ENCODE measurements around the gene TMIE. TPM values are rescaled to one million over a fixed set of nuclear protein-coding genes. Genes with fewer than 3 reads are reported as not detected.

The TMIE gene
- total RNA-seq, 2 experiments from 2014 or later: 1.5 to 1.6 TPM

DNA sequence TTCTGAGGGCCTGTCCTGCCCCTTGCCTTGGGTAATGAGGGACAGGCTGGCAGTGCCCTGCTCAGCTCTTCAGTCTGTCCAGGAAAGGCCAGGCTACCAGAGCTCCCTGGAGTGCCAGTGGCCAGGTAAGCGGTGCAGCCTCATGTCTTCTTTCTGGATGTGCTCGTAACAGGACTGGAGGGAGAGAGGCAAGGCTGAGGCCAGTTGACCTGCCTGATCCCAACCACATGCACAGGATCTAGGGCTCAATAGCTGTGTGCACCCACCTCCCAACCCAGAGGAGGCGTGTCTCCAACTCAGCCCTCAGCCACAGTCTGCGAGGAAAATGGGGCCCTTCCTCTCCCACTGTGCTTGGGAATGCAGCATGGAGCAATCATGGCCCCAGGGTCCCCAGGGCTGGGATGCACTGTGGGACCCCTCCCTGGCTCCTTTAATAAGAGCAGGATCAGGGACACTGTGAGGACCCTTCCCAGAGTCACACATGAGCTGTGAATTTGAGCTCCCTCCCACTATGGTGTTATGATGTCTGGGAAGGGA, 30.2 kb upstream of the TMIE start:
- ATAC-seq (no peak), DNase-seq (no peak)
- Mint-ChIP-seq H3K4me1 (no peaks in the 10 kb centered on the region), H3K27me3 (no peaks in the 10 kb centered on the region), H3K9me3 (ENCODE audit: low read depth) (no peaks in the 10 kb centered on the region), H3K4me3 (no peak overlapping the region), H3K27ac (no peak overlapping the region), H3K36me3 (ENCODE audit: low read depth) (peaks cover 2% of the 10 kb centered on the region)
- ChIA-PET POLR2A (interaction anchor here (0.6 kb wide), 1 partner anchor 227 kb away, joined by 3 read pairs; no protein-coding TSS in a partner anchor), CTCF (no interaction called here)
- intact Hi-C loops (cut with DNase I, micrococcal nuclease): no loop called here

DNA sequence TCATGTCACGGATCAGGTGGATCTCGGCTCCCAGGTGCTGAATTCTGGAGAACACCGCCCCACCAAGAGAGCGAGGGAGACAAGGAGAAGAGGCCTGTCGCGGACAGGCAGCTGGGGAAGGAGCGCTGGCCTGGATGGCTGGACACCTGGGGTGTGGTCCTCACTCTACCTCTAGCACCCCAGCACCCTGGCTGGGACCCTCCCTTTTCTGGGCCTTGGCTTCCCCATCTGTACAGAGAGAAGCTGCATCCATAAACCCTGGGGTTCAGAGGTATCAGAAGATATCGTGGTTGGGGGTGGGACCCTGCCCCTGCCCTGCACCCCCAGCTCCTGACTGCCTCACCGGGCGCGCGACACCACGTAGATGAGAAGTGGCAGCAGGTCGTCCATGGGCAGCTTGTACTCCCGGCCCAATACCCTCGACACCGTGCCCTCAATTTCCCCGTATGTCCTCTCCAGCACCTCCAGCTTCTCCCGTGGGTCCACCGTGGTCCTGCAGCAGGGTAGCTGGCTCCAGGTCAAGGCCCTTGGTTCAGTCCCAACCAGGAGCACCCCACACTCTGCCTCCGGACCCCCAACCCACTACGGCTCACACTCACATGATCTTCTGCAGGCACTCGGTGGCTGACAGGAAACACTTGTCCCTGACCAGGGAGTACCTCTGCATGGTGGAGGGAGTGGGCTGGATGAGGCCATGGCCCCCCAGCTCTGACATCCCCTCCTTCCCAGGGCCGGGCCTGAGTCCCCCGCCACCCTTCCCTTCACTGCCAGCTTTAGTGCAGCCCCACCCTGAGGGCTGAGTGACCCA, 29.4 kb upstream of the TMIE start:
- no peaks in the 10 kb centered on the region for H3K4me1 Mint-ChIP-seq
- ATAC-seq (no peak), DNase-seq (no peak)
- POLR2A ChIA-PET: no interaction called here
- H3K36me3 Mint-ChIP-seq (ENCODE audit: low read depth): peaks cover 2% of the 10 kb centered on the region
- H3K27me3 Mint-ChIP-seq: no peaks in the 10 kb centered on the region
- intact Hi-C loops (cut with DNase I, micrococcal nuclease): no loop called here
- no peak overlapping the region for H3K4me3 Mint-ChIP-seq
- no peaks in the 10 kb centered on the region for H3K9me3 Mint-ChIP-seq (ENCODE audit: low read depth)
- CTCF ChIA-PET: interaction anchor here (0.6 kb wide), 1 partner anchor 149 kb away, joined by 3 read pairs; no protein-coding TSS in a partner anchor
- H3K27ac Mint-ChIP-seq: no peak overlapping the region

DNA sequence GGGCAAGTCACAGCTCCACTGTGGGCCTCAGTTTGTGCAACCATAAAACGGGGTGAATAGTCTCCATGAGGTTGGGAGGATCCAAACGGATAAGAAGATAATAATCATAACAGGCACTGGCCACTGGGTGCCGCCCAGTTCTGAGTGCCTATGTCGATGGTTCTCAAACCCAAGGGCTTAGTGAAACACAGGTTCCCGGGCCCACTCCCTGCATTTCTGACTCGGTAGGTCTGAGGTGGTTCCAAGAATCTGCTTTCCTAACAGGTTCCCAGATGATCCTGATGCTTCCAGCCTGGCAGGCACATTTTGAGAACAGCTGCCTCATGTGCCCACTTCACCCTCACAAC, 28.9 kb upstream of the TMIE start:
- Mint-ChIP-seq H3K27me3 (no peaks in the 10 kb centered on the region), H3K9me3 (ENCODE audit: low read depth) (no peaks in the 10 kb centered on the region), H3K4me1 (no peaks in the 10 kb centered on the region), H3K36me3 (ENCODE audit: low read depth) (peaks cover 2% of the 10 kb centered on the region), H3K27ac (no peak overlapping the region), H3K4me3 (no peak overlapping the region)
- ATAC-seq (no peak), DNase-seq (peak; percentile 2)
- intact Hi-C loops (cut with DNase I, micrococcal nuclease): no loop called here
- ChIA-PET CTCF (interaction anchor here (0.6 to 1.0 kb wide), 2 partner anchors 42 to 149 kb away, joined by 3 to 4 read pairs; no protein-coding TSS in a partner anchor), POLR2A (no interaction called here)

DNA sequence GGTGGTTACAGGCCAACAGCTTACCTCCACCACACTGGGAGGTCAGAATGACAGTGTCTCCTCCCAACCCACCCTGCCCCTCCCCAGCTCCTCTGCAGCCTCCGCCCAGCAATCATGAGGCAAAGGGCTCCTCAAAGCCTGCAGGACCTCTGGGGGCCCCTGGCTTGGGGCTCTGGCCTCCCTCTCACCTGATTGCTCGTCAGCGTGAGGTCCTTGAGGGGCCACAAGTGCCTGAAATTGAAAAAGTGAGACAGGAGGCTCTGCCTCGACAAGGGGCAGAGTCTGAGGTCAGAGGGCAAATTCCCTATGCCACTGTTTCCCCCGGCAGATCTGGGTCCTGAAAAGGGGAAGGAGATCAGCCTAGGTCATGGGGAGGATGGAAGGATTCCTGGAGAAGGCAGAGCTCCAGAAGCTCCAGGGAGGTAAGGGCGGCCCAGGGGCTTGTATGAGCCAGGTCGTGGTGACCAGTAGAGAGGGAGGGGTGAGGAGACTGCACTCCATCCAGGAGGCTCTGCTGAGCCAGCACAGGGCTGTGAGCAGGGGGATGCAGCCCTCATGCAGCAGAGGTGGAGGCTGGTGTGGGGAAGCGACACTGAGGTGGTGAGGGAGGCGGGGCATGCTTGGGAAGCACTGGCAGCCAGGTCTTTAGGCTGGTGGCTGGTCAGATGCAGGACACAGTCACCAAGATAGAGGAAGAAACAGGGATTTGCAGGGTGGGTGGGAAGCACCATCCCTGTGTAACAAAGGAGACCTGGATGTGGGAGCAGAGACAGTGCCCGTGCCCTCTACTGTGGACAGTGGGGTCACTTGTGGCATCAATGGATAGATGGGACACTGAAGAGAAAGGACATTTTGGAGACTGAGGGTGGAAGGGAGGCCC, 27.8 kb upstream of the TMIE start:
- Mint-ChIP-seq H3K9me3 (ENCODE audit: low read depth) (no peaks in the 10 kb centered on the region), H3K27me3 (no peaks in the 10 kb centered on the region), H3K27ac (no peak overlapping the region), H3K36me3 (ENCODE audit: low read depth) (peaks cover 2% of the 10 kb centered on the region), H3K4me1 (no peaks in the 10 kb centered on the region), H3K4me3 (no peak overlapping the region)
- CTCF ChIA-PET: interaction anchor here (0.8 to 1.0 kb wide), 2 partner anchors 43 to 317 kb away, joined by 3 to 4 read pairs; no protein-coding TSS in a partner anchor
- DNase-seq (peak; percentile 2), ATAC-seq (no peak)
- intact Hi-C loops (cut with DNase I, micrococcal nuclease): no loop called here
- POLR2A ChIA-PET: no interaction called here

DNA sequence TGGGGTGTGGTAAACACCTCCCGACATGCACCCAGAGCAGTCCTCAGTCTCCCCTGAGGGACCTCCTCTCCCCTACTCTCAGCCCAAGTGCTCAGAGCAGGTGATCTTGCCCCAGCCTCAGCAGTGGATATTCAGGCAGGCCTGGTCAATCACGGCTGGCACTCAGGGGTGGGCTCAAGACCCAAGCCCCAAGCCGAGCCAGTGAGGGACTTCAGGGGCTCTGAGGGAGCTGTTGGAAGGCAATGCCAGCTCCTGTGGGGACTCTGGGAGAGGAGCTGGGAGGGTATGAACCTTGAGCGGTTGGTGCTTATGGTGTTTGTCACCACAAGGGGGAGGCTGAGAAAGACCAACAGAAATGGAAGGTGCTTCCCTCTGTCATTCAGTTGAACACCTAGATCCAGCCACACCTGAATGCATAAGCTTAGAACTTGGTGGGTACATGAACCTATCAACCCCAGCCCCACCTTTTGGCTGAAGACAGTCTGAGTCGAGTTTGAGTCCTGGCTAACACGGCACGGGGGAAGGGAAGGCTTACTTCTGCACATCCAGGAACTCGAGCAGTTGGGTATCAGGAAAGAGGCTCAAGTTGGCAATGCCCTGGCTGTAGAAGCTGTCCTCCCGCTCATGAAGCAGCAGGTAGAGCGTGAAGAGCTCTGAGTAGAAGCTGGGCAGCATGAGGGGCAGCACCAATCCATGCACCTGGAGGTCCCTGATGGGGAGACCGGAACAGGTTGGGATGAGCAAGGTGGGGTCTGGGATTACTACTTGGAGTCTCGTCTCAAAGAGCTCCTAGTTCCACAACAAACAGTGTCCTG, 27.0 kb upstream of the TMIE start:
- Mint-ChIP-seq H3K4me3 (no peak overlapping the region), H3K27ac (no peak overlapping the region), H3K36me3 (ENCODE audit: low read depth) (peaks cover 2% of the 10 kb centered on the region), H3K27me3 (no peaks in the 10 kb centered on the region), H3K9me3 (ENCODE audit: low read depth) (no peaks in the 10 kb centered on the region), H3K4me1 (no peaks in the 10 kb centered on the region)
- intact Hi-C loops (cut with DNase I, micrococcal nuclease): no loop called here
- ChIA-PET CTCF (interaction anchor here (0.7 to 0.8 kb wide), 2 partner anchors 10 to 318 kb away, joined by 3 read pairs; no protein-coding TSS in a partner anchor), POLR2A (no interaction called here)
- ATAC-seq (no peak), DNase-seq (peak; percentile 4)

DNA sequence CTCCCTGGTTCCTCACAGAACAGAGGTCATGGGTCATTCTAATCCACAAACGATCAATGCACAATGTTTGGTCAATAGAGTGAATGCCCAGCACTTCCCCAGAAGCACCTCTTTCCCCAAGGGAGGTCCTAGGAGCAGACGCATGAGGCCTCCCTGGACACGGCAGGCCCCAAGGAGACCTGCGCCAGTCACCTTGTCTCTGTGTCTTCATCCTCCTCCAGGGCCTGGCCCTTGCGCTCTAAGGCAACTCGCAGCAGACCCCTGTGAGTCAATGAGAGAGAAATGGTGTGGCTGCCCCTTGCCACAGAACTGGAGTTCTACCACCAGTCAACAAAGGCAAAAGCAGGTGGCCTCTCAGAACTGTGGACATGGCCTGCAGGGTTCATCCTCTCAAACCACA, 25.8 kb upstream of the TMIE start:
- POLR2A ChIA-PET: no interaction called here
- H3K36me3 Mint-ChIP-seq (ENCODE audit: low read depth): peaks cover 2% of the 10 kb centered on the region
- H3K4me3 Mint-ChIP-seq: no peak overlapping the region
- no peaks in the 10 kb centered on the region for H3K9me3 Mint-ChIP-seq (ENCODE audit: low read depth)
- peak; percentile 2 for DNase-seq
- H3K27me3 Mint-ChIP-seq: no peaks in the 10 kb centered on the region
- no peak overlapping the region for H3K27ac Mint-ChIP-seq
- no peaks in the 10 kb centered on the region for H3K4me1 Mint-ChIP-seq
- intact Hi-C loops (cut with DNase I, micrococcal nuclease): no loop called here
- CTCF ChIA-PET: interaction anchor here (0.8 kb wide), 1 partner anchor 18 kb away, joined by 3 read pairs; no protein-coding TSS in a partner anchor
- no peak for ATAC-seq

- intact Hi-C loops (cut with DNase I, micrococcal nuclease): no loop called here
- no peaks in the 10 kb centered on the region for H3K27me3 Mint-ChIP-seq
- no peak for DNase-seq
- no peaks in the 10 kb centered on the region for H3K9me3 Mint-ChIP-seq (ENCODE audit: low read depth)
- ATAC-seq: no peak
- POLR2A ChIA-PET: no interaction called here
- H3K4me3 Mint-ChIP-seq: no peak overlapping the region
- H3K27ac Mint-ChIP-seq: no peak overlapping the region
- H3K4me1 Mint-ChIP-seq: no peaks in the 10 kb centered on the region
- CTCF ChIA-PET: interaction anchor here (0.5 to 0.9 kb wide), 5 partner anchors 17 to 468 kb away, joined by 3 to 4 read pairs (median 3); partner anchors contain the start of gene CCR1
- H3K36me3 Mint-ChIP-seq (ENCODE audit: low read depth): peaks cover 2% of the 10 kb centered on the region
Observed at GRCh38 chr3:46675843-46676567, 25.2 kb upstream of the TMIE start.

GRCh38 chr3:46676601-46677410, 24.4 kb upstream of the TMIE start:
- H3K9me3 Mint-ChIP-seq (ENCODE audit: low read depth): no peaks in the 10 kb centered on the region
- H3K36me3 Mint-ChIP-seq (ENCODE audit: low read depth): peaks cover 2% of the 10 kb centered on the region
- no peaks in the 10 kb centered on the region for H3K4me1 Mint-ChIP-seq
- CTCF ChIA-PET: interaction anchor here (0.8 to 0.9 kb wide), 2 partner anchors 47 to 188 kb away, joined by 3 read pairs; no protein-coding TSS in a partner anchor
- H3K4me3 Mint-ChIP-seq: no peak overlapping the region
- POLR2A ChIA-PET: no interaction called here
- ATAC-seq (no peak), DNase-seq (no peak)
- no peak overlapping the region for H3K27ac Mint-ChIP-seq
- H3K27me3 Mint-ChIP-seq: no peaks in the 10 kb centered on the region
- intact Hi-C loops (cut with DNase I, micrococcal nuclease): no loop called here

GRCh38 chr3:46677411-46677726, 23.8 kb upstream of the TMIE start:
- CTCF ChIA-PET: no interaction called here
- no peaks in the 10 kb centered on the region for H3K9me3 Mint-ChIP-seq (ENCODE audit: low read depth)
- ATAC-seq (no peak), DNase-seq (no peak)
- no peaks in the 10 kb centered on the region for H3K27me3 Mint-ChIP-seq
- no peaks in the 10 kb centered on the region for H3K4me1 Mint-ChIP-seq
- no peak overlapping the region for H3K27ac Mint-ChIP-seq
- intact Hi-C loops (cut with DNase I, micrococcal nuclease): no loop called here
- no peak overlapping the region for H3K4me3 Mint-ChIP-seq
- H3K36me3 Mint-ChIP-seq (ENCODE audit: low read depth): peaks cover 2% of the 10 kb centered on the region
- POLR2A ChIA-PET: no interaction called here

DNA sequence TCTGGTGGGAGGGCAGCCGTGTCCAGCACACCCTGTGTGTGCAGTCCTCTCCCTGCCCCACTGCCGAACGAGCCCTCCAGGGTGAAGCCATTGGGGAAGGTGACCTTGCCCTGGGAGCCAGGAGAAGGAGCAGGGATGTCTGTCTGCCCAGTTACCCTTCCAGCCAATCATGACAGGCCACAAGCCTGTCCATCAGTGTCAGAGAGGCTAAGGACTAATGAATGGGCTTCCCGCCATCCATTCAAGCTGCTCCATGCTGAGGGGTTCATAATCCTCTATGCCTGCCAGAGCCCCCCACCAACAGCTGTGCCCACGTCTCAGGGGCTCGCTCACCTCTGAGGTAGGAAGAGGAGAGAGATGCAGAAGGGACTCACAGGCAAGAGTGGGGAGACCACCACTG, 22.9 kb upstream of the TMIE start:
- DNase-seq: no peak
- Mint-ChIP-seq H3K4me3 (no peak overlapping the region), H3K9me3 (ENCODE audit: low read depth) (no peaks in the 10 kb centered on the region), H3K27me3 (no peaks in the 10 kb centered on the region), H3K27ac (no peak overlapping the region), H3K4me1 (no peaks in the 10 kb centered on the region), H3K36me3 (ENCODE audit: low read depth) (peaks cover 2% of the 10 kb centered on the region)
- ChIA-PET CTCF (no interaction called here), POLR2A (no interaction called here)
- intact Hi-C loops (cut with DNase I, micrococcal nuclease): no loop called here
- ATAC-seq: no peak
